GM21515 (cell line): Measurements from ENCODE around the gene DBR1.
"Not testable (repeated sequence)": the region's sequence is repeated elsewhere in the genome, so short reads cannot be mapped to it uniquely, and the experiment has no call there.

ENCODE experiments used
- ATAC-seq: cut with Tn5 transposase; IDR thresholded peaks from one replicate; pipeline ENCODE4 v1.9.1; 2021; ENCODE audit not compliant: unreplicated experiment

DBR1 gene

DNA sequence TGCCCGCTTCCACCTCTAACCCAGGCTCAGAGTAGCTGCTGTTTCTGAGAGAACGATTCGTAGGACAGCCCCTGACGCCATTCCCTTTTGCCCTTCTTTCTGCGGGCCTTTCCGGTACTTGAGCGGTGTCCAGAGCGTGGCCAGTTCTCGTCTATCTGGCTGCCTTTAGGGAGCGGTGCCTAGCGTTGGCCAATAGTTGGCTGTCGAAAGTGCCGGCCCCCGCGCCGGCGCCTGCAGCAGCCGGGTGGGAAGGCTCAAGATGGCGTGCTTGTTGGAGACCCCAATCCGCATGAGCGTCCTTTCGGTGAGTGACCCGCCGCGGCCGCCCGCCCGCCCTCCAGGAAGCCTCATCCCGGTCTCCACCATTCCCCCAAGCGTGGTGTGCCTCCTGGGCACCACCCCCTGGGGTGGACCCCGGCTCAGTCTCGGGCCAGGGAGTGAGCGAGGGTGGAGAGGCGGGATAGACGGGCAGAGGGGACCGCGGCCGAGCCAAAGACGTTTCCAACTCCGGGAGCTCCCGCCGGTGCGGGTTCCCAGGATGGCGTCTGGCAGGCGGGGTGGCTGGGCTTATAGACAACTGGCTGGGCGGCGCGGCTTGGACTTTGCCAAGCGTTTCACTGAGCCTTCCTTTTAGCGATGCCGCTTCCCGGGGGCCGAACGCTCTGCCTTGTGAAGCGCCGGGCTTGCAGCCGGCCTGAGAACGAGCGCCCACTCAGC is 12.7 kb upstream of the DBR1 start, which contains the start of gene ARMC8:
Gene ARMC8 (plus strand): TSS at position 6 of the 717 bp plus-strand sequence. CDS start 254 bp downstream, at position 260.
- ATAC-seq = peak; percentile 55

DNA sequence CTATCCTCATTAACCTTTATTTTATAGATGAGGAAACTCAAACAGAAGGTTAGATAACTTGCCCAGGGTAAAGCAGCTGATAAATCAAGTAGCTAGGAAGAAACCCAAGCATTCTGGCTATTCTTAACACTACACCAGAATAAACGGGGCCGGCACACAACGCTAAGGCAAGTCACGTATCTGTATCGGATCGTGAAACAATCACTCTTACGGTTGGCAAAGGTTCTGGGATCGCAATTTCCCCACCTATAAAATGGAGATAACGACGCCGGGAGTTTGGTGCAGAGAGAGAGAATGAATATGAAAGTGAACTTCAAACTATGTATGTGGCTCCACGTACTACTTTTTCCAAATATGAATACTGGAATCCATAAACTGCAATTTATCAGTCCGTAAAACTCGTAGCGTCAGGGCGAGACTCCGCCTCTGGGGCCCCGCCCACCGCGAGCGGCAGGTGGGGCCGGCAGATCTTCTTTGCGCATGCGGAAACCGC is 12.1 kb upstream of the DBR1 start:
- peak; percentile 90 for ATAC-seq

DNA sequence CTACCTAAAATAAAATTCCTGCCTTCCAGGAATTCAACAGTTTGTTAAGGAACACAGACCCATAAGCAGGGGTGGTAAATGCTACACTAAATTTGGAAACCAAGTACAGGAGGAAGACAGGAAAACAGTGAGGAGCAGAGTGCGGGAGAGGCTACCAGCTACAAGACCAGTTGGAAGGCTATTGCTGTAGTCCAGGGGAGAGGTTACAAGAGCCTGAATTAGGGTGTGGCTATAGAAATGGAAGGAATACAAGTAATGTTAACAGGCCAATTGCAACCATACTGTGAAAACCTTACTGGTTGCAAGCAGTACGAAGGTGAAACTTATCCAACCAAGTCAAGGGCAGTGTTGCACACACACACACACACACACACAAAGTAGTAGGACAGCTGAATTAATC is 11.5 kb upstream of the DBR1 start:
- ATAC-seq = no peak

DNA sequence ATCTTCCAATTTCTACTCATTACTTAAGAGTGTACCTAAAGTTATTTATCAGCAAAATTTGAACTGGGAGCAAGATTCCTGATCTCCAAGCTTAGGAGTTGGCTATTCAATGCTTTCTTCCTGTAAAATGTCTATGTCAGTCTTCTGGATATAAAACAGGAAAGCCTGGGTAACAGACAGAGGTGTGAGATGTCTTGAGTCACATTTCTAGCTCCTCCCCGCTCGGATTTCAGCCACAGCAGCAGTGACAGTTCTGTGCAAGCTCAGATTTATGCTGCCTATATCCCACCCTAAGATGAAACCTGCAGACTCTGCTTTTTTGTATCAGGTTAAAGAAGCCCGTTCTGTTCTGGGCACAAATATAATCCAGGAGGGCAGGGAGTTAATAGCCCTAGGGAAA is 10.3 kb upstream of the DBR1 start:
- ATAC-seq = no peak

DNA sequence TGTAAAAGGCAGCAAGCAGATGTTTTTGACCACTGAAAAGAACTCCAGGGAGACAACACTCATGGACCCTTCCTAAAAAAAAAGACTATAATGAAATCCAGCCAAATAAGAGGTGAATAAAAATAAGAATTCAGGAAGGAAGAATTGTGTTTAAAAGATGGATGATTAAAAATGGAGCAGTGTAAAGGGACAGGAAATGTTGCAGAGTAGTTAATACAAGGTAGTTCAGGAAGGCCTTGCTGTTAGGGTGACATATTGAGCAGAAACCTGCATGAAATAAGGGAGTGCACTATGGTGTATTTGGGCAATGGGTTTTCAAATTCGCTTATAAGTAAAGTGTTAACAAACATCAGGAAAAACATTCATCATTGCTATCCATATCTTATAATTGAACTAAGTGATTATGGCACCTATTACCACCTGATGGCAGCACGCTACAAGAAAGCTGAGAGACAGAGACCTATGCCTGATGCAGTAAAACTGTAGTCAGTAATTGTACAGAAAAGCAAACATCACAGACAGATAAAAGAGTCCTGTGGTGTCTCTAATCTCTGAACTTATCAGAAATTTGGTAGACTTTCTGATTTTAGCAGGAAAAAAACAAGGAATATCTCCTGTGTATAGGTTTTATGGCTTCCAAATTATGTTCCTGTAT is 5.8 kb upstream of the DBR1 start:
- ATAC-seq = peak; percentile 61

DNA sequence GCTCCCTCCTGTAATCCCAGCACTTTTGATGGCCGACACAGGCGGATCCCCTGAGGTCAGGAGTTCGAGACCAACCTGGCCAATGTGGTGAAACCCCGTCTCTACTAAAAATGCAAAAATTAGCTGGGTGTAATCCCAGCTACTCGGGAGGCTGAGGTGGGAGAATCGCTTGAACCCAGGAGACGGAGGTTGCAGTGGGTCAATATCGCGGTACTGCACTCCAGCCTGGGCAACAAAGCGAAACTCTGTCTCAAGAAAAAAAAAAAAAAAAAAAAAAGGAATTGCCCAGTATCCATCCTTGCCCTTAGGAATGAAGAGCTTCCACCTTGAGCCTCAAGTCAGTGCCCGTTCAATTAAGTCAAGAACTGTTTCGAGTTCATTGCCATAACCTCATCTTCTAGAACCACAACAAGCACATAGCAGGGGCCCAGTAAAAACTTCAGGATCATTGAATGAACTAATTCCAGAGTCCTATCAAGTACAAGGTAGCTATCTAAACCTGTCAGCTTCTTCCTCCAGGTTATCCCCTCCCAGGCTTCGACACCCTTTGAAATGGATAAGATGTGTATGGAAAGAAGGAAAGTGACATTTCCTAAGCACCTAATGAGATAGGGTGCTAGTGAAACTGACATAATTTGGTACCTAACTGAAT is 826 bp downstream of the DBR1 start:
- ATAC-seq = peak; percentile 15

DNA sequence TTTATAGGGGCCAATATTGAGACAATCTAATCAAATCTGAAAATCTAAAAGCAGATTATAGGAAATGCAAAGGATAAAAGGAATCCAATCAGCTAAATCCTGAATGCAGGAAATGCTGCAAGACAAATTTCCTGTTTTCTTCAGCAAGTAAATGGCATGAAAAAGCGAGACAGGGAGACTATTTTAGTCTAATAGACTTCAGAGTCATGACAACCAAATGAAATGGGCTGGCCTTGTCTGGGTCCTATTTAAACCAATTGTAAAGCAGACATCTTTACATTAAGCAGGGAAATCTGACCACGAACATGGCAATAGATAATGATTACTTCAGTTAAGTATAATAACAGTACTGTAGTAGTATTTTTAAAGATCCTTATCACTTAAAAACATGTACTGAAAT is 2.1 kb downstream of the DBR1 start:
- ATAC-seq = no peak

DNA sequence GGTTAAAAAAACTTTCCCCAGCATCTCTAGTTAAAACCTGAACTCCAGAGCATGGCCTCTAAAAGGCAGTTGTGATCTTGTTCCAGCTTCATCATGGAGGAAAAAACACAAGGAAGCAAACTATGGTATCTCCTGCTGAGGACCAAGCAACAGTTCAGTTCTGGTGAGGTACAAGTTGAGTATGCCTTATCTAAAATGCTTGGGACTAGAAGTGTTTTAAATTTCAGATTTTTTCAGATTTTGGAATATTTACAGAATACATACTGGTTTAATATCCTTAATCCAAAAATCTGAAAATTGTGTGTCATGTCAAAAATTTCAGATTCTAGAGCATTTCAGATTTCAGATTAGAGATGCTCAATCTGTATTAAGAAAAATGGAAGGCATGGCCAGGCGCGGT is 9.7 kb downstream of the DBR1 start:
- no peak for ATAC-seq

DNA sequence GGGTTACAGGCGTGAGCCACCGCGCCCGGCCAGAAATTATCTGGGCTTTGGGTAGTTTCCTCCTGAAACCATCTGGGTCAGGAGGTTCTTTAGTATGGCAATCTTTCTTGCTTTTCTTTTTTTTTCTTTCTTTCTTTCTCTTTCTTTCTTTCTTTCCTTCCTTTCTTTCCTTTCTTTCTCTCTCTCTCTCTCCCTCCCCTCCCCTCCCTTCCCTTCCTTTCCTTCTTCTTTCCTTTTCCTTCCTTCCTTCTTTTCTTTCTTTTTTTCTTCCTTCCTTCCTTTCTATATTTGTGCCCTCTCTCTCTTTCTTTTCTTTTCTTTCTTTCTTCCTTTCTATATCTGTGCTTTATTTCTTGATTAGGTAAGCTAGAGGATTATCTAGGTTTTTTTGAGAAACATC is 17.0 kb downstream of the DBR1 start:
- ATAC-seq = no peak

DNA sequence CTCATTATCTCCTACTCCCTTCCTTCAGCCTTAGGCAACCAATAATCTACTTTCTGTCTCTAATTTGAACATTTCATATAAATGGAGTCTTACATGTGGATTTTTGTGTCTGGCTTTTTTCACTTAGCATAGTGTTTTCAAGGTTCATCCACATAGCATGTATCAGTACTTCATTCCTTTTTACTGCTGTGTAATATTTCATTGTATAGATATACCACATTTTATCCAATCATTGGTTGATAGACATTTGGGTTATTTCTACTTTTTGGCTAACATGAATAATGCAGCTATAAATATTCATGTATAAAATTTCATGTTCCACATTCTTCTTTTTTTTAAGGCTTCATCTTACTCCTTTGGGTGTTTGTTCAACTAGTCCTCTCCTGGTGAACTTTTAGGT is 20.2 kb downstream of the DBR1 start:
- no peak for ATAC-seq

DNA sequence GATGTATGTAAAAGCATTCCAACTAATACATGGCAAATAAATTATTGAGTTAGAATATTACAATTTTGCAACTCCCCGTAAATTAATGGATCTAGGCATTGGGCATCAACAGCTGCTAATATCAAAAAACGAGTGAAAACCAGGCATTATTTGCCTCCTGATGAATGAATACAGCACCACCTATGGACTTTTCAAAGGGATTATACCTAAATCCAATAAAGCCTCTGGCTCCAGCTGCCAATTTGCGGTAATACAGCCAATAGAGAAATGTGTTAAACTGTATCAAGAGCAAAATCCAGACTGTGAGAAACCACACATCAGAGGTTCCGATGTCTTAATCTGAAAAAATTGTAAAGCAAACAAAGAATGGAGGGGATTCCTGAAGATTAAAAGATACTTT is 26.2 kb downstream of the DBR1 start:
- ATAC-seq = no peak

DNA sequence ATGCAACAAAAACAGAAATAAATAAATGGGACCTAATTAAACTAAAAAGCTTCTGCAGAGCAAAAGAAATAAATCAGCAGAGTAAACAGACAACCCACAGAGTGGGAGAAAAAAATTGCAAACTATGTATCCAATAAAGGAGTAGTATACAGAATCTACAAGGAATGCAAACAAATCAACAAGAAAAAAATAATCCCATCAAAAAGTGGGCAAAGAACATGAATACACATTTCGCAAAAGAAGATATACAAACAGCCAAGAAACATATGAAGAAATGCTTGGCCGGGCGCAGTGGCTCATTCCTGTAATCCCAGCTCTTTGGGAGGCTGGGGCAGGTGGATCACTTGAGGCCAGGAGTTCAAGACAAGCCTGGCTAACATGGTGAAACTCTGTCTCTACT is 32.5 kb downstream of the DBR1 start:
- ATAC-seq = not testable (repeated sequence)

DNA sequence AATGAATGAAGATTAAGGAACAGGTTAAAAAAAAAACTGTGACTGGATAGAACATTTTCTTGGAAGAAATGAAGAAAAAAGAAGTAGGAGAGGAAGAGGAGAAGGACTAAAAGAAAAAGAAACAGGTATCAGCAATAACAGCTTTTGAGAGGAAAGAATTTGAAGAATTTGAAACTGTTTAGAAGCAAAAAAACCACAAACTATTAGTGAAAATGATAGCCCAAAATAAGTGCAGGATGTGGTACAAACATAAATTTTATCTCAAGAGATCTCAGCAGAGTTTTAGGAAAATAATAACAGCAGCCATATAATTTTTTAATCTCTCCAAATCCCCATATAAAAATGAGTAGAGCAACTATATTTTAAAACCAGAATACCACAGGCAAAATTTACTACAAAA is 33.8 kb downstream of the DBR1 start:
- no peak for ATAC-seq

DNA sequence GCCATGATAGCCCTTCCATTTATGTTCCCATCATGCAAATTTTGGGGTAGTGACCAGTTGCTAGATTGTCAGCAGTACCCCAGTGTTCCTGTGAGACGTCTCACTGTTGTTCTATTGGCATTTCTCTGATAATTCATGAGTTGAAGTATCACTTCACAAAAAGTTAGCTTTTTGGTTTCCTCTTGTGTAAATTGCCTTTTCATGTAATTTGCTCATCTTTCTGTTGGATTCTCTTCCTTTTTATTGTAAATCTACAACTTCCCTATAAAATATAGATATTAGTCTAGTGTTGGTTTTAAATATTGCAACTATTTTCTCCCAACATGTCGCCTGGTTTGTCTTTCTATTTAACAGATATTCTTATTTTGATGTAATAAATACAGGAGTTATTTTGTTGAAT is 35.0 kb downstream of the DBR1 start:
- ATAC-seq = no peak

DNA sequence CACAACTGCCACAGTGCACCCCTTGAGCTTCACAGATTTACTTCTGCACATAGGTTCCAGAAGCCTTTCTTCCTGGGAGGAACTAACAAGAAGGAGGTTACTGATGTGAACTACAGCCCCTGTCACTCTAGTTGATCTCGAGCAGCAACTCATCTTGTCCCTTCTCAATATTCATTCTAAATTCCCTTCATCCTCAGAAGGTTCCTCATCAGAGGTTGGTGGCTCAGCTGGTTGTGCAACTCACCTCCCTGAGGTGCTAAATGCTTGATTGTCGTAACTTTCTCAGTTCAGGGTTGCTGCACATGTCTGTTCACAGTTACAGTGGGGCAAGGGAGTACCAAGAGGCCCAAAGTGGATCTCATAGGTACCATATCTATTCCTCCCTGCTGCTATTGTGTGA is 36.9 kb downstream of the DBR1 start:
- ATAC-seq = no peak

DNA sequence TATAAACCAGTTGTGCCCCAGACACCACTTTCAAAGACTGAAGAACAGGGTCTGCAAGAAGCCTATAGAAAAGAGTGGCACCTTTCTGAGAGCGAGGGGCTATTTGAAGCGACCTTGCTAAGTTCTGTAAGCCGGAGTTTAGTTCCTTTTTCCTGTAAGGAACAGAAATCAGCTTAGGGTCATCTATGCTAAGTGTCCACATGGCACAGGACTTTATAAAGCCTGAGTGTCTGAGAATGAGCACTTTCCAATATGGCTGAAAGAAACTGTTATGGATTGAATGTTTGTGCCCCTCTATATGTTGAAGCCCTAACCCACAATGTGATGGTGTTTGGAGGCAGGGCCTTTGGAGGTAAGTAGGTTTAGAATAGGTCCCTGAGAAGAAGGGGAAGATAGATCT is 38.5 kb downstream of the DBR1 start:
- no peak for ATAC-seq

DNA sequence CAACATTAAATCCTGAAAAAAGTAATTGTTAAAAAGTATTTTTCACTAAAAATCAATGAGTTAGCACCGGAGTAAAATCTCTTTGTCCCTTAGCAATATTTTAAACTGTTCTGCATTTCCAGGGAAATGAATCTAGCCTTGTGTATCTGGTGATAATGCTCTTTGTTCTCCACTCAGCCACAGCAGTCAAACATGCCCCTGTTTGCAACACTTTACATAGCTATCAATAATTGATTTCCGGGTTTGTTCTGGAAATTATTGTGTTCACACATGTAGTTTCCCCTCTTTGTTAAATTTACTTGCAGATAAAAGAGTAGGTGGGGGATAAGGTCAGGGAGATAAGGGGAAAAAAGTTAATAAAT is 38.9 kb downstream of the DBR1 start:
- no peak for ATAC-seq

DNA sequence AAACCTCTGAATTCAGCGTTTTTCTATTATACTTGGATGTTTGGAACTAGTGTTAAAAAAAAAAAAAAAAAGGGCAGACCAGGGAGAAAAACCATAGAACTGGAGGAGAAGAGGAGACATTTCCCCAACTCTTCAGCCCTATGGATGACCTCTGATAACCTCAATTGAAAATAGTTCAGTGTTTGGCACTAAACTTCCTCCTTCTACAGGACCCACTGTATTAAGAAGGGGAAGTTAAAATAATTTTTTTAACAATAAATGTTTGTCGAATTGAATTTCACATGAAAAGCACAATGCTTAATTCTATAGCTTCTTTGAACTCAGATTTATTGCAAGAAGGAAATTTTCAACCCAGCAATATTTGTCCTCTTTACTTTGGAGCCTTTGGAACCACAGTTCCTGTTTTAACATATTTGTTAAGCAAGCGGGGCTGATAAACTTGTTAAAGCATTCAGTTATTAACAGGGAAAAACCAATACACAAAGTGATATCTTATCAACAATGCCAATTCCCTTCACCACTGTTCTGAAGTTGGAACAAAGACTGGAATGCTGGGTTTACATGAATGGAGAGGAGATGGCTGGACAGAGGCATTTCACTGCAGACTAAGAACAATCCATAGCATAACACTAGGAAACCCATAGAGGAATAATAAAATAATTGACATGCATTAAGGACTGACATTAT is 39.4 kb downstream of the DBR1 start:
- no peak for ATAC-seq

DNA sequence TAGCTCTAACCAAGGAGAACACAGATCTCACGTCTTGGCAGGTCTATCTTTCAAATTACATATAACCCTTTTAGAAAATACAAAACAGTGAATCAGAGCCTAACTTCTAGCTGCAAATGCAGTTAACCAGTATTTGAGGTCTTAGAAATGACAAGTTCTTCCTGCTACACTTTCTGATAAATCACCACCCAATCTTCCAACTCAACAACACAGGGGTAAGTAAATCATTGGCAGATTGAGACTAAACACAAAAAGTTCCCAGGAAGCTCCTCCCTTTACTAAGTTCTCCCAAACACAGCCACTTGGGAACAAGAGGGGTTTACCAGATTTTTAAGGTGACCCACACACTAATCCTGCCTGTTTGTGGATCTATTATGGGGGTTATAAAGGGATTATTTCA is 42.5 kb downstream of the DBR1 start, which contains the start of gene A4GNT:
Gene A4GNT (minus strand): TSS at position 152 of the 400 bp plus-strand sequence. CDS start 1,134 bp downstream, outside the sequence.
- ATAC-seq = no peak

DNA sequence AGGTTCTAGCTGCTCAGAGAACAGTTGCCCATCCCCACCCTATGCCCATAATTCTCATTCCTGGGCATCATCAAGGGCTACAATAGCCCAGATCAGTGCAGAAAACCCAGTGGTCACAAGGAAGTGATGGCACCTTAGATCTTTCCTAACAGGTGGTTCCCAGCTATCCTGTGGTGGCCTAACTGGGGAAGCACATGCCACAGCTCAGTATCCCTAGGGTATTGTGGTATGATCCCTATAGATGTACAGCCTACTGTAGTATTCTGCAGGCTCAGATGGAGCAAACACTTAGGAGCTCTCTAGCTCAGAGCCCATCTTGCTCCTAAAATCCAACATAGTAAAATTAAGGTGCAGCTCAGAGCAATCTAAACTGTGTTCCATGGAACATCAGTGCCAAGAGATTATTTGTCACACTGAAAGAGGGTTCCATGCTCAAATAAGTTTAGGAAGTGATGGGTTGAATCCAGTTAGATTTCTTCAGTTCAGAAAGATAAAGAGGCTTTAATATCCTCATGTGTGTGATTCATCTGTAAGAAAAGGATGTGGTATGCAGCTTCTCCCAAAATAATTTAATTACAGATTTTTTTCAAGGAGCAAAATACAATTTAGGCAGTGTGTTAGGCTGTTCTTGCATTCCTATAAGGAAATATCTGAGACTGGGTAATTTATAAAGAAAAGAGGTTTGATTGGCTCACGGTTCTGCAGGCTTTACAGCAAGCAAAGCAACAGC is 46.9 kb downstream of the DBR1 start:
- ATAC-seq = no peak
